ENCODE data around the gene BLOC1S1.

DNA sequence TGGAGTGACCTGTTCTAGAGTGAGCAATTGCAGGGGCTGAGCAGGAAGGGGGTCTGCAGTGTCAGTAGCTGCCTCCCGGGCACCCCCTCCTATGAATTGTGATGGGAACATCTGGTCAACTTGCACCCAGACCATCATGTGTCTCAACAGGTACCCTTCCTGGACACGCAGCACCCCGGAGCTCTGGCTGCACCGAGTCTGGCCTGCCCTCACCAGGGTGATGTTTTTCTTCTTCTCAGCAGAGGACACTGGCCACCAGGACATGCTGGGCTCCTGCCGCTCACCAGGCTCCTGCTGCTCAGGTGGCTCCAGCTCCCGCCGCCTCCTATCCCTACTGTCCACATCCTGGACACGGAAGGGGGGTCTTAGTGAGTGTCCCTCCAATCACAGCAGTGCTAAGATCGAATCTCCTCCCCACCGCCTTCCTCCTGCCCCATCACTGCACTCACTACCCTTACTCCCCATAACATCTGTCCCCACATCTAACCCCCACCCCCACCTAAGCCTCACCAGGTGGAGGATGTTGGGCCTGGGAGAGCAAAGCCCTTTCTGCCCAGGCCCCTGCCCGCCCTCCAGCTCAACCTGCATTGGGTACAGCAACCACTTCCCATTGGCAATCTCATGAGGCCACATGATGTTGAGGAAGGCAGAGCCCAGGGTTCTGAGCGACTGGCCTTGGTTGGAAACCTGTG, 23.1 kb upstream of the BLOC1S1 start:
- TF ChIP-seq, protein P1, sequence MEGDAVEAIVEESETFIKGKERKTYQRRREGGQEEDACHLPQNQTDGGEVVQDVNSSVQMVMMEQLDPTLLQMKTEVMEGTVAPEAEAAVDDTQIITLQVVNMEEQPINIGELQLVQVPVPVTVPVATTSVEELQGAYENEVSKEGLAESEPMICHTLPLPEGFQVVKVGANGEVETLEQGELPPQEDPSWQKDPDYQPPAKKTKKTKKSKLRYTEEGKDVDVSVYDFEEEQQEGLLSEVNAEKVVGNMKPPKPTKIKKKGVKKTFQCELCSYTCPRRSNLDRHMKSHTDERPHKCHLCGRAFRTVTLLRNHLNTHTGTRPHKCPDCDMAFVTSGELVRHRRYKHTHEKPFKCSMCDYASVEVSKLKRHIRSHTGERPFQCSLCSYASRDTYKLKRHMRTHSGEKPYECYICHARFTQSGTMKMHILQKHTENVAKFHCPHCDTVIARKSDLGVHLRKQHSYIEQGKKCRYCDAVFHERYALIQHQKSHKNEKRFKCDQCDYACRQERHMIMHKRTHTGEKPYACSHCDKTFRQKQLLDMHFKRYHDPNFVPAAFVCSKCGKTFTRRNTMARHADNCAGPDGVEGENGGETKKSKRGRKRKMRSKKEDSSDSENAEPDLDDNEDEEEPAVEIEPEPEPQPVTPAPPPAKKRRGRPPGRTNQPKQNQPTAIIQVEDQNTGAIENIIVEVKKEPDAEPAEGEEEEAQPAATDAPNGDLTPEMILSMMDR (conservative IDR thresholded peaks at IDR 0.05; ENCODE audit: low read depth, low read length) = no peak
- no peak for TF ChIP-seq EZH2 (IDR thresholded peaks at IDR 0.05; ENCODE audit: borderline replicate concordance, low read depth, low read length, poor library complexity, severe bottlenecking)

All from A673 (cell line).